Measurements from ENCODE around the gene DAND5. TPM values are rescaled to one million over a fixed set of nuclear protein-coding genes. Genes with fewer than 3 reads are reported as not detected.
A peak's percentile ranks its signal among the peaks of the same experiment; 100 is the strongest.

DAND5 gene
- total and polyA plus RNA-seq, 10 of the 15 experiments (the other 5 are each of a cell fraction or from before 2014, with no cell fraction given), result 0.06 to 0.15 (median 0.12) TPM; not detected in 5

DNA sequence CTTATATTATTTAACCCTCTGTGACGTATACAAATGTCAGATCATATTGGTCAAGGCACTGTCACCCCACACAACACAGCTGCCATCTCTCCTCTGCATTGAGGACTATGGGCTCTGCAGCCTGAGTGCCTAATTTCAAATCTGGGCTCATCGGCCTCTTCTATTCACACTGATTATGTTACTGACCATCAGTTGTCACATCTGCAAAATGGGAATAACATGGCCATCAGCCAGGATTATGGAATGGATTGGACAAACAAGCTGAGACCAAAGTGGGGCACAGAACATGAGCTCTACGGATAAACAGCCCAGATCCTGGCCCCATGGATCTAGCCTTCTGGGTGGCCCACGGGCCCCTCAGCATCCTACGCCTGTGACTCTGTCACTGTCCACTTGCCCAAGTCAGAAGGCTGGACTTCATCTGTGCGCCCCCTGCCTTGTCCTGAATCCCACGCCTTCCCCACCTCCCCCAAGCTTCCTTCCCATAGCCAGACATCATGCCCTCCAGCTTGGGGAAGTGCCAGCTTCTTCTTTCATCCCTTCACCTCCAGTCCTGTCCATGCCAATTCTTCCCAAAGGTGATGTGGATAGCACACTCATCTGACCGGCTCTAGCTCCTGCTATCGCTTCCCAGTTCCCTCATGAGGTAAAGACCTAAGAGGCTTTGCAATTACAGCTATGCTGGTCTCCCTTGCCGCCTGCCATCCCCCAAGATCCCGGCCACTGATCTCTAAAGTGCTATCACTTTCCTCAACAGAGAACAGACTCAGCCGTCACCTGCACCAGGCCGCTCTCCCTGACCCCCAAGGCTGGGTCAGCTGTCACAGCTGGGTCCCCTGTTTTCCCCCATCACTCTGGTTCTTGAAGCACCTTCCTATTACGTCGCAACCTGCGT is 36.7 kb upstream of the DAND5 start:
- ChIA-PET RAD21 (ENCODE audit: unreplicated experiment) (interaction anchor here (0.5 to 2.4 kb wide), 7 partner anchors 33 to 1612 kb away, joined by 3 to 11 read pairs (median 4); partner anchors contain the start of gene GCDH), CTCF (interaction anchor here (0.5 to 2.4 kb wide), 10 partner anchors 14 to 1572 kb away, joined by 3 to 18 read pairs (median 4); partner anchors contain the start of genes DNASE2, GCDH and SYCE2), POLR2A (interaction anchor here (0.5 to 2.7 kb wide), 14 partner anchors 11 to 396 kb away, joined by 3 to 9 read pairs (median 4); partner anchors contain the start of genes DNASE2, GCDH, SYCE2 and TRIR), SMC1A (ENCODE audit: uncharacterized antibody, unreplicated experiment) (interaction anchor here (0.6 to 3.2 kb wide), 9 partner anchors 8 to 97 kb away, joined by 3 to 14 read pairs (median 6); partner anchors contain the start of genes GCDH and SYCE2)
- Histone ChIP-seq H3K36me3 (ENCODE audit: control insufficient read depth in 2 of 2, insufficient read depth in 2 of 2, low read length in 1 of 2) (peaks cover 7 to 19% of the 10 kb centered on the region in 2 experiments; a peak in 3 of 4 replicates), H2AFZ (ENCODE audit: control insufficient read depth, low read depth, low read length) (peak overlapping the region; percentile 68), H3K4me1 (ENCODE audit: control insufficient read depth, insufficient read depth, low read length) (peaks cover 14% of the 10 kb centered on the region), H3K79me2 (ENCODE audit: control insufficient read depth, insufficient read depth, low read length) (peaks cover 32% of the 10 kb centered on the region), H3K4me2 (ENCODE audit: control insufficient read depth, insufficient read depth) (peak overlapping the region; percentile 67), H3K9me3 (replicated peaks; ENCODE audit: control insufficient read depth, insufficient read depth, low read length) (no peaks in the 10 kb centered on the region), H4K20me1 (ENCODE audit: control insufficient read depth, insufficient read depth) (no peaks in the 10 kb centered on the region; the same call in 1 of the 2 replicates), H3K4me3 (peak overlapping the region; percentile 91), H3K27me3 (replicated peaks in 1 of 2; ENCODE audit: control insufficient read depth in 2 of 2, insufficient read depth in 2 of 2, low read length in 1 of 2) (no peaks in the 10 kb centered on the region), H3K9ac (ENCODE audit: control insufficient read depth, insufficient read depth, low read length) (peak overlapping the region; percentile 95), H3K27ac (ENCODE audit: control insufficient read depth, insufficient read depth) (peak overlapping the region; percentile 82)
- in situ Hi-C loops (cut with MboI), result no loop called here
- ATAC-seq, result peak; percentile 26
- intact Hi-C loops (cut with micrococcal nuclease; ENCODE audit: unreplicated experiment), result no loop called here
- no peak for FAIRE-seq
- 20% methylated on average over 16 of the region's 16 CpGs for WGBS (ENCODE audit: insufficient coverage, insufficient replicate concordance, low lambda C conversion rate, missing lambda C conversion rate)
- BruUV-seq (replicated peaks), result no TSS peak
- DNase-seq (ENCODE audit: low read depth, low spot score), result no peak
- TF ChIP-seq SP1 (IDR thresholded peaks at IDR 0.05; ENCODE audit: low read depth, low read length) (no peak), CREB1 (IDR thresholded peaks at IDR 0.05; ENCODE audit: low read depth) (peak; percentile 83; the same call in 1 of the 2 replicates), FOXK2 (IDR thresholded peaks at IDR 0.05) (no peak), MYB (IDR thresholded peaks at IDR 0.05; ENCODE audit: borderline replicate concordance, low read depth, low read length) (no peak), KAT2A (conservative IDR thresholded peaks at IDR 0.05; ENCODE audit: control insufficient read depth, low read depth, low read length) (no peak), FOXM1 (IDR thresholded peaks at IDR 0.05; ENCODE audit: low read depth, low read length) (no peak), PAX8 (IDR thresholded peaks at IDR 0.05) (no peak), POLR2A (IDR thresholded peaks at IDR 0.05; ENCODE audit: low read depth, low read length) (no peak), BRCA1 (IDR thresholded peaks at IDR 0.05; ENCODE audit: low read depth, low read length) (no peak), CHD2 (IDR thresholded peaks at IDR 0.05; ENCODE audit: borderline replicate concordance, low read depth, low read length) (no peak), SMAD1 (IDR thresholded peaks at IDR 0.05; ENCODE audit: low read depth, partially characterized antibody) (no peak), SRF (IDR thresholded peaks at IDR 0.05; ENCODE audit: low read depth in 2 of 2, low read length in 2 of 2) (no peak), EGR1 (IDR thresholded peaks at IDR 0.05; ENCODE audit: borderline replicate concordance in 1 of 2, low read depth in 2 of 2, low read length in 2 of 2) (no peak), CBFB (IDR thresholded peaks at IDR 0.05; ENCODE audit: low read depth) (0 out of 2 replicates have a peak, but pooled peaks have one; percentile 4)
- TF ChIP-seq, protein P1, sequence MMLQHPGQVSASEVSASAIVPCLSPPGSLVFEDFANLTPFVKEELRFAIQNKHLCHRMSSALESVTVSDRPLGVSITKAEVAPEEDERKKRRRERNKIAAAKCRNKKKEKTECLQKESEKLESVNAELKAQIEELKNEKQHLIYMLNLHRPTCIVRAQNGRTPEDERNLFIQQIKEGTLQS (IDR thresholded peaks at IDR 0.05; ENCODE audit: borderline replicate concordance, extremely low read depth, low read depth, low read length), result no peak
- TF ChIP-seq, protein P2, sequence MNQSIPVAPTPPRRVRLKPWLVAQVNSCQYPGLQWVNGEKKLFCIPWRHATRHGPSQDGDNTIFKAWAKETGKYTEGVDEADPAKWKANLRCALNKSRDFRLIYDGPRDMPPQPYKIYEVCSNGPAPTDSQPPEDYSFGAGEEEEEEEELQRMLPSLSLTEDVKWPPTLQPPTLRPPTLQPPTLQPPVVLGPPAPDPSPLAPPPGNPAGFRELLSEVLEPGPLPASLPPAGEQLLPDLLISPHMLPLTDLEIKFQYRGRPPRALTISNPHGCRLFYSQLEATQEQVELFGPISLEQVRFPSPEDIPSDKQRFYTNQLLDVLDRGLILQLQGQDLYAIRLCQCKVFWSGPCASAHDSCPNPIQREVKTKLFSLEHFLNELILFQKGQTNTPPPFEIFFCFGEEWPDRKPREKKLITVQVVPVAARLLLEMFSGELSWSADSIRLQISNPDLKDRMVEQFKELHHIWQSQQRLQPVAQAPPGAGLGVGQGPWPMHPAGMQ (IDR thresholded peaks at IDR 0.05; ENCODE audit: borderline replicate concordance), result no peak
- TF ChIP-seq, protein P3, sequence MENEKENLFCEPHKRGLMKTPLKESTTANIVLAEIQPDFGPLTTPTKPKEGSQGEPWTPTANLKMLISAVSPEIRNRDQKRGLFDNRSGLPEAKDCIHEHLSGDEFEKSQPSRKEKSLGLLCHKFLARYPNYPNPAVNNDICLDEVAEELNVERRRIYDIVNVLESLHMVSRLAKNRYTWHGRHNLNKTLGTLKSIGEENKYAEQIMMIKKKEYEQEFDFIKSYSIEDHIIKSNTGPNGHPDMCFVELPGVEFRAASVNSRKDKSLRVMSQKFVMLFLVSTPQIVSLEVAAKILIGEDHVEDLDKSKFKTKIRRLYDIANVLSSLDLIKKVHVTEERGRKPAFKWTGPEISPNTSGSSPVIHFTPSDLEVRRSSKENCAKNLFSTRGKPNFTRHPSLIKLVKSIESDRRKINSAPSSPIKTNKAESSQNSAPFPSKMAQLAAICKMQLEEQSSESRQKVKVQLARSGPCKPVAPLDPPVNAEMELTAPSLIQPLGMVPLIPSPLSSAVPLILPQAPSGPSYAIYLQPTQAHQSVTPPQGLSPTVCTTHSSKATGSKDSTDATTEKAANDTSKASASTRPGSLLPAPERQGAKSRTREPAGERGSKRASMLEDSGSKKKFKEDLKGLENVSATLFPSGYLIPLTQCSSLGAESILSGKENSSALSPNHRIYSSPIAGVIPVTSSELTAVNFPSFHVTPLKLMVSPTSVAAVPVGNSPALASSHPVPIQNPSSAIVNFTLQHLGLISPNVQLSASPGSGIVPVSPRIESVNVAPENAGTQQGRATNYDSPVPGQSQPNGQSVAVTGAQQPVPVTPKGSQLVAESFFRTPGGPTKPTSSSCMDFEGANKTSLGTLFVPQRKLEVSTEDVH (IDR thresholded peaks at IDR 0.05; ENCODE audit: low read depth, partially characterized antibody), result no peak
- TF ChIP-seq, protein P4, sequence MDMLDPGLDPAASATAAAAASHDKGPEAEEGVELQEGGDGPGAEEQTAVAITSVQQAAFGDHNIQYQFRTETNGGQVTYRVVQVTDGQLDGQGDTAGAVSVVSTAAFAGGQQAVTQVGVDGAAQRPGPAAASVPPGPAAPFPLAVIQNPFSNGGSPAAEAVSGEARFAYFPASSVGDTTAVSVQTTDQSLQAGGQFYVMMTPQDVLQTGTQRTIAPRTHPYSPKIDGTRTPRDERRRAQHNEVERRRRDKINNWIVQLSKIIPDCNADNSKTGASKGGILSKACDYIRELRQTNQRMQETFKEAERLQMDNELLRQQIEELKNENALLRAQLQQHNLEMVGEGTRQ (IDR thresholded peaks at IDR 0.05; ENCODE audit: borderline replicate concordance, low read depth, low read length), result no peak

All from GM12878 (cell line).